Karpas-422 (cell line): Measurements from ENCODE around the gene PCNX3. TPM values are rescaled to one million over a fixed set of nuclear protein-coding genes. Genes with fewer than 3 reads are reported as not detected.

ENCODE experiments used
- DNase-seq: peaks from one replicate; pipeline ENCODE4 v3.0.0-alpha.2; 2015
- H2AFZ ChIP-seq: fragments of 200-600 bp; sonication (generic); 2 replicates; pipeline ENCODE4 v1.6.1; 2014; ENCODE audit warnings: antibody characterized with exemption, low read length, mixed read lengths
- H3K27ac ChIP-seq: fragments of 200-600 bp; sonication (generic); 2 replicates; pipeline ENCODE4 v1.5.1; 2014; ENCODE audit warnings: mild to moderate bottlenecking, low read length, moderate library complexity
- H3K27me3 ChIP-seq: fragments of 200-600 bp; sonication (generic); 2 replicates; pipeline ENCODE4 v1.6.1; 2014; ENCODE audit warnings: low read length, mixed read lengths
- H3K36me3 ChIP-seq: fragments of 200-600 bp; sonication (generic); 2 replicates; pipeline ENCODE4 v1.6.1; 2014; ENCODE audit warnings: low read length, mixed read lengths; ENCODE audit not compliant: insufficient read depth
- H3K4me1 ChIP-seq: fragments of 200-600 bp; sonication (generic); 2 replicates; pipeline ENCODE4 v1.6.1; 2014; ENCODE audit warnings: mild to moderate bottlenecking, low read length, mixed read lengths
- H3K4me2 ChIP-seq: fragments of 200-600 bp; sonication (generic); 2 replicates; pipeline ENCODE4 v1.6.1; 2014; ENCODE audit warnings: low read length, low read depth, mild to moderate bottlenecking; ENCODE audit not compliant: poor library complexity, severe bottlenecking
- H3K4me3 ChIP-seq: fragments of 200-600 bp; sonication (generic); 2 replicates; pipeline ENCODE4 v1.5.1; 2014; ENCODE audit warnings: mild to moderate bottlenecking, antibody characterized with exemption, low read length, mixed read lengths
- H3K79me2 ChIP-seq: fragments of 200-600 bp; sonication (generic); 2 replicates; pipeline ENCODE4 v1.6.1; 2014; ENCODE audit warnings: mild to moderate bottlenecking, low read length, mixed read lengths
- H3K9ac ChIP-seq: fragments of 200-600 bp; sonication (generic); 2 replicates; pipeline ENCODE4 v1.6.0; 2014; ENCODE audit warnings: low read length
- H3K9me2 ChIP-seq: fragments of 200-600 bp; sonication (generic), shearing (Covaris generic); replicated peaks from 2 replicates; pipeline ENCODE4 v1.6.0; 2014; ENCODE audit warnings: mild to moderate bottlenecking, low read length, moderate library complexity; ENCODE audit not compliant: insufficient read depth
- H3K9me3 ChIP-seq: fragments of 300-700, 200-600 bp; sonication (generic); 2 replicates; pipeline ENCODE4 v1.6.1; 2014; ENCODE audit warnings: low read length, mixed read lengths
- H4K20me1 ChIP-seq: fragments of 200-600 bp; sonication (generic); 2 replicates; pipeline ENCODE4 v1.6.1; 2014; ENCODE audit warnings: mild to moderate bottlenecking, antibody characterized with exemption, low read length, low read depth; ENCODE audit not compliant: insufficient read depth
- total RNA-seq: library from RNA; depleted of rRNA; stranded (reverse); fragments of >200 nt; shearing (Covaris generic); gene quantifications from 2 replicates; pipeline ENCODE4 v1.2.3, GENCODE V29; 2014; ENCODE audit warnings: low replicate concordance

The PCNX3 gene
- total RNA-seq, 1 experiment from 2014 or later = 20.4 TPM

- Histone ChIP-seq H3K79me2 (peaks cover 12% of the 10 kb centered on the region), H3K4me1 (peaks cover 17% of the 10 kb centered on the region), H3K27ac (no peak overlapping the region), H3K4me3 (no peak overlapping the region), H2AFZ (no peak overlapping the region), H3K9me3 (no peaks in the 10 kb centered on the region), H3K9ac (no peak overlapping the region), H3K4me2 (no peak overlapping the region), H3K27me3 (no peaks in the 10 kb centered on the region), H3K36me3 (0 out of 2 replicates have a peak, but pooled peaks cover 9% of the 10 kb centered on the region), H3K9me2 (no peaks in the 10 kb centered on the region), H4K20me1 (peaks cover 4% of the 10 kb centered on the region; the same call in 1 of the 2 replicates)
- DNase-seq = no peak
Measured at GRCh38 chr11:65646958-65647701, 31.6 kb downstream of the PCNX3 start.

GRCh38 chr11:65648997-65649493 lies 33.5 kb downstream of the PCNX3 start:
- DNase-seq = peak; percentile 38
- Histone ChIP-seq H2AFZ (no peak overlapping the region), H3K9ac (no peak overlapping the region), H3K79me2 (no peaks in the 10 kb centered on the region; the same call in 1 of the 2 replicates), H4K20me1 (peaks cover 4% of the 10 kb centered on the region; the same call in 1 of the 2 replicates), H3K4me3 (no peak overlapping the region), H3K9me2 (no peaks in the 10 kb centered on the region), H3K27me3 (no peaks in the 10 kb centered on the region), H3K9me3 (no peaks in the 10 kb centered on the region), H3K27ac (no peak overlapping the region), H3K36me3 (peaks cover 14% of the 10 kb centered on the region; the same call in 1 of the 2 replicates), H3K4me2 (no peak overlapping the region), H3K4me1 (peaks cover 24% of the 10 kb centered on the region)

- no peak overlapping the region for H3K4me3 ChIP-seq
- peaks cover 24% of the 10 kb centered on the region for H3K4me1 ChIP-seq
- DNase-seq = peak; percentile 32
- H3K27me3 ChIP-seq = no peaks in the 10 kb centered on the region
- H3K36me3 ChIP-seq = peaks cover 12% of the 10 kb centered on the region; the same call in 1 of the 2 replicates
- no peak overlapping the region for H3K4me2 ChIP-seq
- H3K9me2 ChIP-seq = no peaks in the 10 kb centered on the region
- H3K79me2 ChIP-seq = no peaks in the 10 kb centered on the region; the same call in 1 of the 2 replicates
- H2AFZ ChIP-seq = no peak overlapping the region
- H3K9ac ChIP-seq = no peak overlapping the region
- no peak overlapping the region for H3K27ac ChIP-seq
- H4K20me1 ChIP-seq = no peaks in the 10 kb centered on the region; the same call in 1 of the 2 replicates
- no peaks in the 10 kb centered on the region for H3K9me3 ChIP-seq
Measured at GRCh38 chr11:65649656-65650546, 34.3 kb downstream of the PCNX3 start.

DNA sequence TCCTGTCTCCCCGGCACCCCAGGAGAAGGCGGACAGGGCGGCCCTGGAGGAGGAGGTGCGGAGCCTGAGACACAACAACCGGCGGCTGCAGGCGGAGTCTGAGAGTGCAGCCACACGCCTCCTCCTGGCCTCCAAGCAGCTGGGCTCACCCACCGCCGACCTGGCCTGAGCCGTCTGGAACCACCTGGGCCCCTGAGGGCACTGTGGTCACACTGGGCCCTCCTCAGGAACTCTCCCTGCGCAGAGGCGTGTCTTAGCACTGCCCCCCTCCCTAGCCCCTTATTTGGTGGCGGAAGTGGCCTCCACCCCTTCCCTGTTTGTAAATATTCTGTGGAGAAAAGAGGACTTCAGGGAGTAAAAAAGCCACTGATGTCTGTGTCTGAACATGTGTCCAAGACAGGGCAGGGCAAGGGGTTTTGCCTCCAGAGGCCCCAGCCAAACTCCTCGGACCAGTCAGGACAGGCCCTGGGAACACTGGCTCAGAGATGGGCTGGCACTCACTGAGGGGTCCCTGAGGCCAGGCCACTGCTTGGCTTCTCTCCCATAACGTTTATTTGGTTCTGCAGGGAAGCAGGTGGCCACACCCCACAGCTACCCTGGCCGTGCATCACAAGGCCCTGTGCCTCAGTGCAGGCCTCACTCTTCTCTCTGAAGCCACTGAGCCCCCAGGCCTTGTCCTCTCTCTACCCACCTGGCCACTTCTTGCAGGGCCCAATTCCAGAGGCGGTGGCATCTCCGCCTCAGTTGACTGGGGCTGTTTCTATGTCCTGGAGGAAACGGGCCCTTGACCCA lies 35.2 kb downstream of the PCNX3 start:
- H3K27ac ChIP-seq = no peak overlapping the region
- no peaks in the 10 kb centered on the region; the same call in 1 of the 2 replicates for H4K20me1 ChIP-seq
- no peak overlapping the region for H3K9ac ChIP-seq
- H3K9me3 ChIP-seq = no peaks in the 10 kb centered on the region
- no peak overlapping the region for H2AFZ ChIP-seq
- no peak overlapping the region for H3K4me3 ChIP-seq
- no peaks in the 10 kb centered on the region for H3K79me2 ChIP-seq
- H3K9me2 ChIP-seq = no peaks in the 10 kb centered on the region
- DNase-seq = no peak
- peaks cover 24% of the 10 kb centered on the region for H3K4me1 ChIP-seq
- peaks cover 11% of the 10 kb centered on the region; the same call in 1 of the 2 replicates for H3K36me3 ChIP-seq
- H3K4me2 ChIP-seq = no peak overlapping the region
- H3K27me3 ChIP-seq = no peaks in the 10 kb centered on the region

DNA sequence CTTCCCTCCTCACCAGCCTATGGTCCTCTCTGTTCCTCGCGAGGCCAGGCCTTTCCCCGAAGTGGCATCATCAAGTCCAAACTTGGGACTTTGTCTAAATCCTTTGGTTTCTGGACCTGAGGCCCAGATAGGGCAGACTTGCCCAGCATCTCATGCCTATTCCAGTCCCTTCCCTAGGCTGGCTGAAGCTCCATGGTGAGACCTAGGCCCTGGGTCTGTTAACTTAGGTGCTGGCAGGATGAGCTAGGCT lies 35.7 kb downstream of the PCNX3 start:
- Histone ChIP-seq H3K9me2 (no peaks in the 10 kb centered on the region), H3K79me2 (no peaks in the 10 kb centered on the region), H3K9me3 (no peaks in the 10 kb centered on the region), H2AFZ (no peak overlapping the region), H3K4me3 (no peak overlapping the region), H3K4me2 (peak overlapping the region; percentile 84), H3K27me3 (no peaks in the 10 kb centered on the region), H3K36me3 (peaks cover 11% of the 10 kb centered on the region; the same call in 1 of the 2 replicates), H3K4me1 (peaks cover 24% of the 10 kb centered on the region), H3K27ac (peak overlapping the region; percentile 85; the same call in 1 of the 2 replicates), H4K20me1 (no peaks in the 10 kb centered on the region; the same call in 1 of the 2 replicates), H3K9ac (peak overlapping the region; percentile 75; the same call in 1 of the 2 replicates)
- no peak for DNase-seq

DNA sequence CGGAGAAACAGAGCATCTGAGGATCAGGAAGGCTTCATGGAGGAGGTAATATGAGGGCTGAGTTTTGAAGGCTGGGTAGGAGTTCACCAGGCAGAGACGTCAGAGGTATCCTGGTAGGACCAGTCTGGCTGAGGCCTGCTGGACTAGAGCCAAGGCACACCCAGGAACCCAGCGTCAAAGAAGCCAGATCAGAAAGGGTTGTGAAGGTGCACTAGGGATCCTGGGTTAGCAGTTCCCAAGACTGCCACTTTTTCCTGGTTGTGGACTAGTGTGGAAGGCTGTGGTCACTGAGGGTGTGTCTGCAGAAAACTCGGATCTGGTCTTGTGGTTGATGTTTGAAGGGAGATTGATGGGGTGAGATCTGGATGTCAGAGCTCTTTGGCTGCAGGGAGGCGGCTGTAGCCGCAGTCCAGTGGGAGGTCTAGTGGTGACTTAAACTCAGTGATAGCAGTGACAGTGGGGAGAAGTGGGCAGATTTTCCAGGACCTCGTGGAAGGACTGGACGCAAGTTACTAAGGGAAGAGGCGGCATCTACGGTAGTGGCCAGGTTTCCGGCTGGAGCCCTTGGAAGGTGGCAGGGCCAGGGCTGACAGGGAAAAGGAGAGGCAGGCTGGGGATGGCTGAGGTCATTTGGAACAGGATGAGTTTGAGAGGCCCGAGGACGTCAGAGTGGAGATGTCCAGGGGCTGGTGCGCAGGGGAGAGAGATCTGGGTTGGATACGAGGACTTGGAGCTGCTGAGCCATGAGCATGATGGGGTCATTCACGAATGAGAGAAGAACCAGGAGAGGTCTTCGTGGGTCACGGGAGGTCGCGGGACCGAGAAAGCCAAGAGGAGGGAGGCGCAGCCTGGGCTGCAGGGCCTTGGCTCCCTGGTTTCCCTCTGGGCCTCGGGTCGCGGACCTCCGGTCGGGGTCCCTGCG lies 36.3 kb downstream of the PCNX3 start:
- Histone ChIP-seq H3K79me2 (no peaks in the 10 kb centered on the region), H3K9me2 (no peaks in the 10 kb centered on the region), H2AFZ (no peak overlapping the region), H3K4me2 (peak overlapping the region; percentile 84), H3K36me3 (peaks cover 13% of the 10 kb centered on the region; the same call in 1 of the 2 replicates), H3K4me3 (peak overlapping the region; percentile 58; the same call in 1 of the 2 replicates), H4K20me1 (no peaks in the 10 kb centered on the region; the same call in 1 of the 2 replicates), H3K27ac (peak overlapping the region; percentile 85), H3K9ac (peak overlapping the region; percentile 75), H3K27me3 (no peaks in the 10 kb centered on the region), H3K9me3 (no peaks in the 10 kb centered on the region), H3K4me1 (peaks cover 24% of the 10 kb centered on the region)
- DNase-seq = no peak
